OCI-LY1 (cell line): Measurements from ENCODE around the gene HECW1.

Experiments used
- EZH2 ChIP-seq: fragments of 200-600 bp; sonication (generic), shearing (Covaris generic); IDR thresholded peaks from 2 replicates; pipeline ENCODE4 v1.8.0; 2017; ENCODE audit warnings: borderline replicate concordance, mixed run types, mild to moderate bottlenecking, antibody characterized with exemption, low read length, moderate library complexity, mixed read lengths
- TF ChIP-seq, protein P1 (sequence below): fragments of 200-600 bp; sonication (generic), shearing (Covaris generic); IDR thresholded peaks from 2 replicates; pipeline ENCODE4 v1.5.1; 2017; ENCODE audit warnings: mild to moderate bottlenecking, antibody characterized with exemption, low read length, moderate library complexity, mixed read lengths

DNA sequence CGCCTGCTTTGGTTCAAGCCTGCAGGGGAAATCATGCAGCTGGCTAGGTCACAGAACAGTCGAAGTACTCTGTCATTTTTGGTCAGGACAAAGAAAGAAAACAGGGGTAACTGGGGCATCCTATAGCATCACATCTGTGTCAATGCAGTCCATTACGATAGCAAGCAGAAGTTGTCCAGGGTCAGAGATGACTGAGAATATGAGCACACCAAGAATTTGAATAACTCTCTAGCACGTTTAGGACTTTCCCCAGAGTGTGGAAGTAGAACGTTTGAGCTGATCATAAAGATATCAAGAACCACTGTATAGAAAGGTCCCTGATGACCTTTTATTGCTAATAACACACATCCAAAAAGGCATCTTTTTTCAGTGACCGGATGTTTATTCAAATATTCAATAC is 12.7 kb upstream of the HECW1 start:
- TF ChIP-seq, protein P1, sequence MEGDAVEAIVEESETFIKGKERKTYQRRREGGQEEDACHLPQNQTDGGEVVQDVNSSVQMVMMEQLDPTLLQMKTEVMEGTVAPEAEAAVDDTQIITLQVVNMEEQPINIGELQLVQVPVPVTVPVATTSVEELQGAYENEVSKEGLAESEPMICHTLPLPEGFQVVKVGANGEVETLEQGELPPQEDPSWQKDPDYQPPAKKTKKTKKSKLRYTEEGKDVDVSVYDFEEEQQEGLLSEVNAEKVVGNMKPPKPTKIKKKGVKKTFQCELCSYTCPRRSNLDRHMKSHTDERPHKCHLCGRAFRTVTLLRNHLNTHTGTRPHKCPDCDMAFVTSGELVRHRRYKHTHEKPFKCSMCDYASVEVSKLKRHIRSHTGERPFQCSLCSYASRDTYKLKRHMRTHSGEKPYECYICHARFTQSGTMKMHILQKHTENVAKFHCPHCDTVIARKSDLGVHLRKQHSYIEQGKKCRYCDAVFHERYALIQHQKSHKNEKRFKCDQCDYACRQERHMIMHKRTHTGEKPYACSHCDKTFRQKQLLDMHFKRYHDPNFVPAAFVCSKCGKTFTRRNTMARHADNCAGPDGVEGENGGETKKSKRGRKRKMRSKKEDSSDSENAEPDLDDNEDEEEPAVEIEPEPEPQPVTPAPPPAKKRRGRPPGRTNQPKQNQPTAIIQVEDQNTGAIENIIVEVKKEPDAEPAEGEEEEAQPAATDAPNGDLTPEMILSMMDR, result no peak
- TF ChIP-seq EZH2, result no peak
